Neutrophil (primary cell): Measurements from ENCODE around the gene SIGLEC14.
"Not testable (repeated sequence)": the region's sequence is repeated elsewhere in the genome, so short reads cannot be mapped to it uniquely, and the experiment has no call there.

ENCODE experiments used
- H3K27ac ChIP-seq: fragments of 200-600 bp; sonication (generic); 2 replicates; pipeline ENCODE4 v1.5.1; 2016; ENCODE audit warnings: mild to moderate bottlenecking, moderate library complexity
- H3K27me3 ChIP-seq: fragments of 200-600 bp; sonication (generic); 2 replicates; pipeline ENCODE4 v1.6.0; 2016; ENCODE audit warnings: mild to moderate bottlenecking
- H3K36me3 ChIP-seq: fragments of 200-600 bp; sonication (generic); 2 replicates; pipeline ENCODE4 v1.5.1; 2017
- H3K4me1 ChIP-seq, 2 experiments: fragments of 200-600 bp in 1 of 2; sonication (generic) in 1 of 2; 1 replicate in 1 of 2; 2 replicates in 1 of 2; pipeline versions ENCODE4 v1.5.1 to v1.6.1; 2013 to 2016; ENCODE audit warnings: low read depth in 1 of 2, low read length in 1 of 2, mild to moderate bottlenecking in 1 of 2, moderate library complexity in 1 of 2; ENCODE audit not compliant: control insufficient read depth in 1 of 2, insufficient read depth in 1 of 2
- H3K4me3 ChIP-seq, 2 experiments: fragments of 200-600 bp in 1 of 2; sonication (generic) in 1 of 2; 1 replicate in 1 of 2; 2 replicates in 1 of 2; pipeline ENCODE4 v1.5.1; 2013 to 2016; ENCODE audit warnings: low read depth in 1 of 2, low read length in 1 of 2, mild to moderate bottlenecking in 1 of 2, moderate library complexity in 1 of 2
- H3K9me3 ChIP-seq: fragments of 200-600 bp; sonication (generic); 2 replicates; pipeline ENCODE4 v1.5.1; 2016
- TF ChIP-seq, protein P1 (sequence below): fragments of 200-600 bp; sonication (generic); IDR thresholded peaks from 2 replicates; pipeline ENCODE4 v1.5.1; 2016; ENCODE audit warnings: antibody characterized with exemption

Gene SIGLEC14

DNA sequence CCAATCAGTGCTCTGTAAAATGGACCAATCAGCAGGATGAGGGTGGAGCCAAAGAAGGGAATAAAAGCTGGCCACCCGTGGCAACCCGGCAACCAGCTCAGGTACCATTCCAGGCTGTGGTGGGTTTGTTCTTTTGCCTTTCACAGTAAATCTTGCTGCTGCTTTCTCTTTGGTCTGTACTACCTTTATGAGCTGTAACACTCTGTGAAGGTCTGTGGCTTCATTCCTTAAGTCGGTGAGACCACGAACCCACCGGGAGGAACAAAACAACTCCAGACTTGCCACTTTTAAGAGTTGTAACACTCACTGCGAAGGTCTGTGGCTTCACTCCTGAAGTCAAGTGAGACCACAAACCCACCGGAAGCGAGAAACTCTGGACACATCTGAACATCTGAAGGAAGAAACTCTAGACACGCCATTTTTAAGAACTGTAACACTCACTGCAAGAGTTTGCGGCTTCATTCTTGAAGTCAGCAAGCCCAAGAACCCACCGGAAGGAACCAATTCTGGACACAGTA is 30.0 kb upstream of the SIGLEC14 start:
- Histone ChIP-seq H3K4me1 (no peaks in the 10 kb centered on the region), H3K9me3 (no peaks in the 10 kb centered on the region), H3K27ac (no peak overlapping the region), H3K36me3 (no peaks in the 10 kb centered on the region), H3K27me3 (peaks cover 53% of the 10 kb centered on the region), H3K4me3 (no peak overlapping the region)
- TF ChIP-seq, protein P1, sequence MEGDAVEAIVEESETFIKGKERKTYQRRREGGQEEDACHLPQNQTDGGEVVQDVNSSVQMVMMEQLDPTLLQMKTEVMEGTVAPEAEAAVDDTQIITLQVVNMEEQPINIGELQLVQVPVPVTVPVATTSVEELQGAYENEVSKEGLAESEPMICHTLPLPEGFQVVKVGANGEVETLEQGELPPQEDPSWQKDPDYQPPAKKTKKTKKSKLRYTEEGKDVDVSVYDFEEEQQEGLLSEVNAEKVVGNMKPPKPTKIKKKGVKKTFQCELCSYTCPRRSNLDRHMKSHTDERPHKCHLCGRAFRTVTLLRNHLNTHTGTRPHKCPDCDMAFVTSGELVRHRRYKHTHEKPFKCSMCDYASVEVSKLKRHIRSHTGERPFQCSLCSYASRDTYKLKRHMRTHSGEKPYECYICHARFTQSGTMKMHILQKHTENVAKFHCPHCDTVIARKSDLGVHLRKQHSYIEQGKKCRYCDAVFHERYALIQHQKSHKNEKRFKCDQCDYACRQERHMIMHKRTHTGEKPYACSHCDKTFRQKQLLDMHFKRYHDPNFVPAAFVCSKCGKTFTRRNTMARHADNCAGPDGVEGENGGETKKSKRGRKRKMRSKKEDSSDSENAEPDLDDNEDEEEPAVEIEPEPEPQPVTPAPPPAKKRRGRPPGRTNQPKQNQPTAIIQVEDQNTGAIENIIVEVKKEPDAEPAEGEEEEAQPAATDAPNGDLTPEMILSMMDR, result no peak

DNA sequence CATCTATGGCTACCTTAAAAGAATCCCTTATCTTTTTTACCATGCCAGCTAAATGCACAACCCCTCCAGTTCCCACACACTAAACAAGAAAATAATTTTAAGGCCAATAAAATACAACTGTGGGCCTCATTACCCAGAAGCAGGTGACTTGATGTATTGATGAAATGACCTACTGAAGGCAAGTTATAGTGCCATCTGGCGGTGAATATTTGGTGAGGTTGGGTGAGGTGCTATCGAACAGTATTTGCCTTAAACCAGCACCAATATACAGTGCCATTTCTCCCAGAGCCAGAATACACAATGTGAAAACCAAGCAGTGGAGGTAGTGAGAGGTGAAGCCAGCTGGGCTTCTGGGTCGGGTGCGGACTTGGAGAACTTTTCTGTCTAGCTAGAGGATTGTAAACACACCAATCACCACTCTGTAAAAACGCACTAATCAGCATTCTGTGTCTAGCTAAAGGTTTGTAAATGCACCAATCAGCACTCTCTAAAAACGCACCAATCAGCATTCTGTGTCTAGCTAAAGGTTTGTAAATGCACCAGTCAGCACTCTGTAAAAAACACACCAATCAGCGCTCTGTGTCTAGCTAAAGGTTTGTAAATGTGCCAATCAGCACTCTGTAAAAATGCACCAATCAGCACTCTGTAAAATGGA is 29.4 kb upstream of the SIGLEC14 start:
- H3K36me3 ChIP-seq, H3K4me3 ChIP-seq, H3K27ac ChIP-seq, H3K9me3 ChIP-seq, H3K4me1 ChIP-seq: not testable (repeated sequence)
- peaks cover 53% of the 10 kb centered on the region for H3K27me3 ChIP-seq
- TF ChIP-seq, protein P1, result peak; percentile 36

DNA sequence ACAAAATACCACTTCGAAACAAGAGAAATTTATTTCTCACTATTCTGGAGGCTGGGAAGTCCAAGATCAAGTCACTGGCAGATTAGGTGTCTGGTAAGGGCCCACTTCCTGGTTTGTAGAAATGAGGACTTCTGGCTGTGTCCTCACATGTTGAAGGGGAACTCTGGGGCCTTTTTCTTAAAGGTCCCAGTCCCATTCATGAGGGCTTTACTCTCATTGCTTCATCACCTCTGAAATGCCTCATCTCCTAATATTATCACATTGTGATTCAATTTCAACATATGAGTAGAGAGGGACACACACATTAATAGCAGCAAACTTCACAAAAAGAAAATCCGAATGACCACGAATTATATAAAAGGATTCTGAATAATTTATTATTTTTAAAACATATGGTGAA is 21.6 kb upstream of the SIGLEC14 start:
- TF ChIP-seq, protein P1, result no peak
- no peaks in the 10 kb centered on the region for H3K9me3 ChIP-seq
- H3K27me3 ChIP-seq, result peaks cover 60% of the 10 kb centered on the region

DNA sequence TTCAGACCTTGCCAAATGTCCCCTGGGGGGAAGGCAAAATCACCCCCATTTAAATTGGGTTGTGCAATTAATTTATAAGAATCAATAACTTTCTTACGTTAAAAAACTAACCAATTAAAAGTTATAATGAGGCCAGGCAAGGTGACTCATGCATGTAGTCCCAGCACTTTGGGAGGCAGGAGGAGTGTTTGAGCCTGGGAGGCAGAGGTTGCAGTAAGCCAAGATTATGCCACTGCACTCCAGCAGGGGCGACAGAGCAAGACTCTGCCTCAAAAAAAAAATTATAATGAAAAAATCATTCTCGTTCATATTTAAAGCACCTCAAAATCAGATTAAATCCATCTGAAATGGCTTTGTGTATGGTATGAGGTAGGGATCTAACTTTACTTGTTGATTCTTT is 18.4 kb upstream of the SIGLEC14 start:
- TF ChIP-seq, protein P1, result no peak
- no peak overlapping the region for H3K4me3 ChIP-seq
- no peak overlapping the region for H3K27ac ChIP-seq
- peaks cover 50% of the 10 kb centered on the region for H3K27me3 ChIP-seq
- H3K9me3 ChIP-seq, result no peaks in the 10 kb centered on the region
- H3K36me3 ChIP-seq, result no peaks in the 10 kb centered on the region
- no peaks in the 10 kb centered on the region for H3K4me1 ChIP-seq

More for the DNA sequence above, 21.6 kb upstream of the SIGLEC14 start:
- no peak overlapping the region for H3K27ac ChIP-seq
- no peaks in the 10 kb centered on the region for H3K4me1 ChIP-seq
- no peaks in the 10 kb centered on the region for H3K36me3 ChIP-seq
- no peak overlapping the region for H3K4me3 ChIP-seq

DNA sequence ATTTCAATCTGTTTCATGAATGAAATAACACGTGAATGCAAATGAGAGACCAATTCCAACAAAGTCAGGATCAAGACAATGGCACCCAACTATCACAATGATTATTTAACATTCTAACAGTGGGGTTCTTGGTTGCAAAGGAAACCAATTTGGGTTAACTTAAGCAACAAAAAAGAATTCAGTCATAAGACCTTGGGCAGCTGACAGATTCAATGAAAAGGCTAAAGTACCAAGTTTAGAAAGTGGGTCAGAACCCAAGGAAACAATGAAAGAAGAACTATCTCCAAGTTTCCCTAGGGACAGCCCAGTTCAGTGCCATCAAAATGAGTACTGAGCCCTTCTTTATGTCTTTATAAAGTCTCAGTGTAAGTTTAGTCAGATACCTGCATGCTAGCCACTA is 17.5 kb upstream of the SIGLEC14 start:
- H3K9me3 ChIP-seq, result no peaks in the 10 kb centered on the region
- H3K36me3 ChIP-seq, result no peaks in the 10 kb centered on the region
- H3K27me3 ChIP-seq, result peaks cover 43% of the 10 kb centered on the region
- TF ChIP-seq, protein P1, result no peak
- no peaks in the 10 kb centered on the region for H3K4me1 ChIP-seq
- no peak overlapping the region for H3K4me3 ChIP-seq
- H3K27ac ChIP-seq, result no peak overlapping the region
